ENCODE data around the gene ARF6.
"Not testable (repeated sequence)": the region's sequence is repeated elsewhere in the genome, so short reads cannot be mapped to it uniquely, and the experiment has no call there.

Gene ARF6

DNA sequence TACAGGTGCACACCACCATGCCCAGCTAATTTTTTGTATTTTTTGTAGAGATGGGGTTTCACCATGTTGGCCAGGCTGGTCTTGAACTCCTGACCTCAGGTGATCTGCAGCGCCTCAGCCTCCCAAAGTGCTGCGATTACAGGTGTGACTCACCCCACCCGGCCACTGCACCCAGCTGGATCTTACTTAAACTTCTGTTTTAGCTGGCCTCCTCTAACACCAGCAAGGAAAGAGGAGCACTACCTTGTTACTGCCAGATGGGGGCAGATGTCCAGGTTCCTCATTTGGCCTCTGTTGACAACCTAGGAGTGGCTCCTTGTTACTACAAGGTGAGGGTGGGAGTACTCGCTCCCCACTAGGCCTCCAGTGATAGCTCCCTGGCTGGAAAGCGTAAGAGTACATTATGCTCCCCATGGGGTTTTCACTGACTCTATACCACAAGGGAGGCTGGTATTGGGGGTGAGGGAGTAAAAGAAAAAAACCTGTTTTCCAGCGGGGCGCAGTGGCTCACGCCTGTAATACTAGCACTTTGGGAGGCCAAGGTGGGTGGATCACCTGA, 13.2 kb upstream of the ARF6 start:
- peak; percentile 65 for DNase-seq

DNA sequence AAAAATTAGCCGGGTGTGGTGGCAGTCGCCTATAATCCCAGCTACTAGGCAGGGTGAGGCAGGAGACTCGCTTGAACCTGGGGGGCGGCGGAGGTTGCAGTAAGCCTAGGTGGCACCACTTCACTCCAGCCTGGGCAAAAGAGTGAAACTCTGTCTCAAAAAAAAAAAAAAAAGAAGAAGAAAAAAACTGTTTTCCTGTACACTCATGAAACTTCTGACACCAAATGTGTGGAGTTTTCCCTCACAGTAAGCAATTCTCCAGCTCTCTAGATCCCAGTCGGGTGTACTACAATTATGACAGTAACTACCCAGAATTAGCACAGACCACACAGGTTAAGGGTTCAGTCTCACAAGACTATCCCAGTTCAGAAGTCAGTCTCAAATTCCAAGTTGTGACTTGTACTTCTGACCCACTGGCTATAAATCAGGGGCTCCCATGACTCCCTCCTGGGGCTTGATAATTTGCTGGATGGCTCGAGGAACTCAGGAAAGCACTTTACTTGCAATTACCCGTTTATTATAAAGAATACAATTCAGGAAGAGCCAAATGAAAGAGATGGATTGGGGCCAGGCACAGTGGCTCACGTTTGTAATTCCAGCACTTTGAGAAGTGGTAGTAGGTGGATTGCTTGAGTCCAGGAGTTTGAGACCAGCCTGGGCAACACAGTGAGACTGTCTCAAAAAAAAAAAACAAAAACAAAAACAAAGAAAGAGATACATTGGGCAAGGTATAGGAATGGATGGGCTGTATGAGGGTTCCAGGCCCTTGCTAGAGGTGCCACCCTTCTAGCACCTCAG, 12.4 kb upstream of the ARF6 start:
- DNase-seq: no peak

DNA sequence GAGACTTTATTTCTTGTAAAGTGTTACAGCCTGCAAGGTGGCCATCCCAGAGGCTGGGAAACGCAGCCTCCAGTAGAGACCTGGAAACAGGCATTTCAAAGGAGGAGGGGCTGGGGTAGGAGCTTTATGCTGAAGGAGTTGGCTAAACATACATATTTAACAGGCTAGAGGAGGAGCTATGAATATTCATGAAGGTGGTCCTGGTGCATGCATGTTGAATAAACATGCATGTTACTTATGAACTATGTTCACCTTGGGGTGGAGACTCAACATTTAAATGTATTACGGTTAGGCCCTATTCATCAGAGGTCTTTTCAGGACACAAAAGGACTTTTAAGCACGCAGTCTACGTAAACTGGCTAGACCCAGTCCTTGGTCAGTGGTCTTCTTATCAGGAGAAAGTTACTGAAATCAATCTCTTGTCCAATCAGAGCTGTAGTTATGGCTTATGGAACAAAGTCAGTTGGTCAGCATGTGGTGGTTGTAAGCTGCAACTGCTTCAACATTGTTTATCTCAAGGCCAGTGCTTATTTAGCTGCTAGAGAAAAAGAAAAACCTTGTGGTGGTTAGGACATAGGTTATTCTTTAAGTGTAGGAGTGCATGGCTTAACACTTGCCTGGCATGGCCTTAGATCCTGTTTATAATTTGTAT, 11.4 kb upstream of the ARF6 start:
- no peak for DNase-seq

DNA sequence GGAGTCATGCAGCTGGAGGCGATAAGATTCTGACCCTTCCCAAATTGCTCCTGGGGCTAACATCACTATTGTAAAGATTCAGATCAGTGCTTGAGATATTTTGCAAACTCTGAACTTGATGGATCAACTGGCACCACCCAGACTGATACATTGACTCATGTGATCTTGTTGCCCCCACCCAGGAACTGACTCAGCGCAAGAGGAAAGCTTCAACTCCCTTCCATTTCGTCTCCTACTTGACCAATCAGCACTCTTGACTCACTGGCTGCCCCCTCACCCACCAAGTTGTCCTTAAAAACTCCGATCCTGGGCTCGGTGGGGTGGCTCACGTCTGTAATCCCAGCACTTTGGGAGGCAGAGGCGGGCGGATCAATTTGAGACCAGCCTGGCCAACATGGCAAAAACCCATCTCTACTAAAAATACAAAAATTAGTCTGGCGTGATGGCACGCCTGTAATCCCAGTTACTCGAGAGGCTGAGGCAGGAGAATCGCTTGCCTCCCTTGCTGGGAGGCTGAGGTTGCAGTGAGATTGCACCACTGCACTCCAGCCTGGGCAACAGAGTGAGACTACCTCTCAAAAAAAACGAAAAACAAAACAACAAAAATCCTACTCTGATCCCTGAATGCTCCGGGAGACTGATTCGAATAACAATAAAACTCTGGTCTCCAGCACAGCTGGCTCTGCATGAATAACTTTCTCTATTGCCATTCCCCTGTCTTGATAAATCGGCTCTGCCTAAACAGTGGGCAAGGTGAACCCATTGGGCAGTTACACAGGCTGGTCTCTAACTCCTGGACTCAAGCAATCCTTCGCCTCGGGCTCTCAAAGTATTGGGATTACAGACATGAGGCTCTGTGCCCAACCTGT, 9.8 kb upstream of the ARF6 start:
- DNase-seq: no peak

DNA sequence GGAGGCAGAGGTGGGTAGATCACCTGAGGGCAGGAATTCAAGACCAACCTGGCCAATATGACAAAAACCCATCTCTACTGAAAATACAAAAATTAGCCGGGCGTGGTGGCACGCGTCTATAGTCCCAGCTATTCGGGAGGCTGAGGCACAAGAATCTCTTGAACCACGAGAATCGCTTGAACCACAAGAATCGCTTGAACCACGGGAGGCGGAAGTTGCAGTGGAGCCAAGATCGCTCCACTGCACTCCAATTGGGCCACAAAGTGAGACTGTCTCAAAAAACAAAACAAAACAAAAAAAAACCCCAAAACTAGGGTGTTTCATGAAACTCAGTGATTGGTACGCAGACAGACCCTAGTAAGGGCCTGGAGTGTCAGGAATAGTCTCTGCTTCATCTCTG, 6.4 kb upstream of the ARF6 start:
- peak; percentile 26 for DNase-seq

DNA sequence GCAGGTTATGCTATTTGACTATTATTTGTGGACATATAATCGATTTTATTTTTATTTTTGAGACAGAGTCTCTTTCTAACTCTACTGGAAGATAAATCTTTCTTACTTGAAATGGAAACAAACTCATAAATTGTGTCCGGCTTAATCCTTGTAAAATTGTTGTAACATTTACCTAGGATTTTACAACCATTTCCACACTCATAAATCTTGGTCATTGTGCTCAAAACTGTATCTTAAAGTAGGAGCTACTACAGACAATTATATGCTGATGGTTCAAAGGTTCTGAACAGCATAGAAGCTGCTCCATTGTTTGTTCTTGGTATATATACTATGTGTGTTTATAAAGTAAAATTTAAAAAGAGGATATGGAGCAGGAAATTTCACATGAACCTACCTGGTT, 4.6 kb upstream of the ARF6 start:
- DNase-seq: no peak

DNA sequence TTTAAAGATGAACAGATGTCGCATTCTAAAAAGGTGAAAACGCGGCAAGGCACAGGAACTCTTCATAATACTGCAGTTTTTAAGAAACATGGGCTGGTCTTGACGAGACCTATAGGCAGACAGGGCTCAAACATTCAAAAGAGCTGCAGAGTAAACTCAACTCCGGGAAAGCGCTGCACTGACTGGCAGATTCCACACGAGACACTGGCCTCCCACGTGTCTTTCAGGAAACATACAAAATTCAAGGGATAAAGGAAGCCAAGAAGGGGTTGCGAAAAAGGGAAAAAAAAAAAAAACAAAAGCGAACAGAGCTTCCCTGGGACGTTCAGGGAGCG, 614 bp upstream of the ARF6 start:
- peak; percentile 67 for DNase-seq

DNA sequence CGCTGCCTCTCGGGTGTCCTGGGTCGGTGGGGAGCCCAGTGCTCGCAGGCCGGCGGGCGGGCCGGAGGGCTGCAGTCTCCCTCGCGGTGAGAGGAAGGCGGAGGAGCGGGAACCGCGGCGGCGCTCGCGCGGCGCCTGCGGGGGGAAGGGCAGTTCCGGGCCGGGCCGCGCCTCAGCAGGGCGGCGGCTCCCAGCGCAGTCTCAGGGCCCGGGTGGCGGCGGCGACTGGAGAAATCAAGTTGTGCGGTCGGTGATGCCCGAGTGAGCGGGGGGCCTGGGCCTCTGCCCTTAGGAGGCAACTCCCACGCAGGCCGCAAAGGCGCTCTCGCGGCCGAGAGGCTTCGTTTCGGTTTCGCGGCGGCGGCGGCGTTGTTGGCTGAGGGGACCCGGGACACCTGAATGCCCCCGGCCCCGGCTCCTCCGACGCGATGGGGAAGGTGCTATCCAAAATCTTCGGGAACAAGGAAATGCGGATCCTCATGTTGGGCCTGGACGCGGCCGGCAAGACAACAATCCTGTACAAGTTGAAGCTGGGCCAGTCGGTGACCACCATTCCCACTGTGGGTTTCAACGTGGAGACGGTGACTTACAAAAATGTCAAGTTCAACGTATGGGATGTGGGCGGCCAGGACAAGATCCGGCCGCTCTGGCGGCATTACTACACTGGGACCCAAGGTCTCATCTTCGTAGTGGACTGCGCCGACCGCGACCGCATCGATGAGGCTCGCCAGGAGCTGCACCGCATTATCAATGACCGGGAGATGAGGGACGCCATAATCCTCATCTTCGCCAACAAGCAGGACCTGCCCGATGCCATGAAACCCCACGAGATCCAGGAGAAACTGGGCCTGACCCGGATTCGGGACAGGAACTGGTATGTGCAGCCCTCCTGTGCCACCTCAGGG, 679 bp downstream of the ARF6 start:
- peak; percentile 77 for DNase-seq

DNA sequence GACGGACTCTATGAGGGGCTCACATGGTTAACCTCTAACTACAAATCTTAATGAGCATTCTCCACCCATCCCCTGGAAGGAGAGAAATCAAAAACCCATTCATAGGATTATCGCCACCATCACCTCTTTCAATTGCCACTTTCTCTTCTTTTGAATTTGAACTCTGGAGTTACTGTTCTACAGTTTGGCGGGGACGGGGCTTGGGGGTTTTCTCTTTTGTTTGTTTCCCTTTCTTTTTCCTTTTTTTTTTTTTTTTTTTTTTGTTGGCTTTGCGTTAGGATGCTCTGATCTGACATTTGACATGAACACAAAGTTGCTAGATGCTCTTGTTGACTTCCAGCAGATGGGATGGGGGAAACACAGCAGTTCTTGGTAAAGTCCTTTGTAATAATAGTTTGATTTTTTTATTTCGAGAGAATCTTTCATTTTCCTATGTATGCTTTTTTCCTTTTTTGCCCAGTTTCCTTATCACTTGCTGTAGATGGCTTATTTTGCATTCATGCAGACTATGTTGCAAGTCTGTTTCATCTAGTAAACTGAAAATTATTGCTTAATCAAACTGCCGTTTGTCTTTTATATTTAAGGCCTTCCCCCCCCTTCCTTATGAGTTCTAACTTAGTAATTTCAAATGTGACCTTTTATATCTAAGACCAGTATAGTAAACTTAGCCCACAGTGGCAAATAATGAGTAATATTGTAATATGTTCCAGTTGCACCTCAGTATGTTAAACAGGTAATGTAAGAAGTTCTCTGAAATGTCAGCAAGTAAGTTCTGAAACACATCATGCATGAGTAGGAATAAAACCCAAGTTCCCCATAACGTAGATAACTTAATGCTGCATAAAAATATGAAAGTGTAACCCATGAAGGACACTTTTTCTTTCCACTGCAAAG, 1.6 kb downstream of the ARF6 start:
- not testable (repeated sequence) for DNase-seq

DNA sequence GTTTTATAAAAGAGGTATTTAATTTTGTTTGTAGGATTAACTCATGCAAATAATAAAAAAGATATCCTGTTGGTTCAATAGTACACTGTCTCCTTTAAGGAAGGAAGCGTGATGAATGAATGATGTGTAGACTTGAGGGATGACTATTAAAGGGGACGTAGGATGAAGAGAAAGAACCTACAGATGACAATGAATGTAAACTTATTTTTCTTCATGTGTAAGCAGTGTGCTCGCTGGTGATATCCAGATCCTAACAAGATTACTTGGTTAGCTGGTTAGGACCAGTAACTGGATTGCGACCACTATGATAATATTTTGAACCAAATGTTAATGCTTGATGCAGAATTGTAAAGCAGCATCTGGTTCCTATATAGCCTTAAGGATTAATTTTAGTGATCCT, 2.6 kb downstream of the ARF6 start:
- DNase-seq: no peak

DNA sequence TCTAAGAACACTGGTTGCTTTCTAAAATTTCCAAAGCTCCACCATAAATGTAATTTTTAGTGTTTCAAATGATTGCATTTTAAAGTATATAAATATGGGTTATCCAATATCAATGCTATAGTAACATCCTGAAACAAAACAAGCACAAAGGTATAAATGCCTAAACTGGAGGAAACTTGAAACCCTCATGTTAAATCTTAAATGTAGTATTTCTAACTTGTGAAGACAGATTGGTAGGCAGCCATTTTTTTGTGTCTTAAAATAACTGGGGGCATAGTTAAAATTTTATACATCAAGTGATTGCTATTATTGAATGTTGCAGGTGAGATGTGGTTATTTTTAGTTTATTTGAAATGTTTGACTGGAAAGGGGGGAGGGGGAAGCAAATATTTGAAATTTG, 3.4 kb downstream of the ARF6 start:
- not testable (repeated sequence) for DNase-seq

DNA sequence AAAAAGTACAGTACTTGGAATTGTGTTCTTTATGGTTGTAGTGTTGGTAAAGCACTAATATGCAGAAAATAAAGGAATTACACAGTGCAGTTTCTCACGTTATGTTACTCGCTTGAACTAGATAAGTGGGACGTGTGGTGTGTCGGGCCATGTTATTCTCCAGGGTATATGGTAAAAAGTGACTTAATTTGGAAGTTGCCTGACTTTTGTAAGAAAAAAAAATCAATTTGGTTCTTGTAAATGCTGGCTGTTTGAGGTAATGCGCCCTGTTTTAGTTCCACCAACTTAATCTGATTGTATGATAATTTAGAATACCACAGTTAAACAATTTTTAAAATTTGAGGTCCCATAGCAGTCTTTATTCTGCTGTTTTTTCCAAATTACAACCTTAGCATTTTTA, 4.1 kb downstream of the ARF6 start:
- no peak for DNase-seq

DNA sequence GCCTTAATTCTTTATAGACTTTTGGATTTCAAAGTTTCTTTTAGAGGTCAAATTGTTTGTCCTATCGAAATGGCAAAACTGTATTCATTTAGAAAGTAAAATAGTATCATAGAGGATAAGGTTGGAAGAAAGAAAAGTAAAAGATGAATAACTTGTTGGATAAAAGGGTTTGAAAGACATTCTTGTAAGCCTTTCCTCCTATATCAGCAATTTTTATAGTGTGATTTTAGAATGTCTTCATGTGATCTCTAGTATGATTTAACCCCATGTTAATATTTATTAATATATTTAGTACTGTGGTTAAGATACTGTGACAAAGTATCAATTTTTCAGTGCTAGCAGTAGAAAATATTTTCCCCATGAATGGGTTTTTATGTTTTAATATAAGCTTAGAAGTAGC, 4.5 kb downstream of the ARF6 start:
- no peak for DNase-seq

DNA sequence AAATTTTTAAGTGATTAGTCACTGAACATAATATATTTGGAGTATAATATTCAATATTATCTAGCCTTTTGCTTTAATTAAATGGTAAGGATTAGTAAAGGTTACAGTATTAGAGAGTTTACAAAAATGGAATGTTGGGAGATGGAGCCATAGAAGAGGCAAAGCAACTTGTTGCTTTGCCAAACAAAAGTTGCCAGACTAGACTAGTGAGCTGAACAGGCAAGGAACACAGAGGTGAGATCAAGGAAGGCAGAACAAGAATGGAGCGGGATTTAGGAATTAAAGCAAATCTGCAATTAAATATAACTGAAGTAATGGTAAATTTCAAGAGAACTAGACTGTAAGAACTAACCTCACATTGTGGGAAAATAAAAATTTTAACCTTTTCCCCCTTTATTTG, 5.1 kb downstream of the ARF6 start:
- DNase-seq: no peak

DNA sequence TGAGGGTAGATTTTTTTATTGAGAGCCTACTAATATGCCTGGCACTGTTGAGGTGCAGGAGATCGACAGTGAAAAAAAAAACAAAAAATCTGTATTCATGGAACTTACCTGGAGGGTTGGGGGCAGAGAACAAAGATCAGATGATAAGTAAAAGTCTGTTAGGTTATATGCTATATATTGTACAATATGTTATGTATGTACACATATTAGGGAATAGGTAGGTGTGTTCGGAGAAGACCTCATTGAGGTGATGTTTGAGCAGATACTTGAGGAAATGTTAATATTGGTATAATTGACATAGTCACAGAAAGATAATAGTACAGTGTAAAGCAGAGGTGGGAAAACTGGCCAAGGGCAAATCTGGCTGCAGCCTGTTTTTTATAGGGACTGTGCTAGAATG, 5.6 kb downstream of the ARF6 start:
- DNase-seq: no peak

DNA sequence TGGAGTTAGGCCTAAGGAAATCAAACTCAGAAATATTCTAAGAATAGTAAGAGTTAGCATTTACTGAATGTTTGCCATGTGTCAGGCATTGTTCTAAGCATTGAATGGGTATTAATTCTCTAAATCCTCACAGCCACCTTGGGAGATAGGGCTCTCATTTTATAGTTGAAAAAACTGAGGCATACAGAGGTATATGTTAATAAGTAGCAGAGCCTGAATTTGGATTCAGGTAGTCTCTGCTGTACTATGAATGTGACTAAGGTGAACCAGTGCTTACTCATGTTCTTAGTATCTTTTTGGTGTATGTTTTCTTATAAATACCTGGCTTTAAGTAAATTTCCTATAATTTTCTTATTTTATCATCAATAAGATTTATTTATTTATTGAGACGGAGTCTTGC, 8.1 kb downstream of the ARF6 start:
- no peak for DNase-seq

DNA sequence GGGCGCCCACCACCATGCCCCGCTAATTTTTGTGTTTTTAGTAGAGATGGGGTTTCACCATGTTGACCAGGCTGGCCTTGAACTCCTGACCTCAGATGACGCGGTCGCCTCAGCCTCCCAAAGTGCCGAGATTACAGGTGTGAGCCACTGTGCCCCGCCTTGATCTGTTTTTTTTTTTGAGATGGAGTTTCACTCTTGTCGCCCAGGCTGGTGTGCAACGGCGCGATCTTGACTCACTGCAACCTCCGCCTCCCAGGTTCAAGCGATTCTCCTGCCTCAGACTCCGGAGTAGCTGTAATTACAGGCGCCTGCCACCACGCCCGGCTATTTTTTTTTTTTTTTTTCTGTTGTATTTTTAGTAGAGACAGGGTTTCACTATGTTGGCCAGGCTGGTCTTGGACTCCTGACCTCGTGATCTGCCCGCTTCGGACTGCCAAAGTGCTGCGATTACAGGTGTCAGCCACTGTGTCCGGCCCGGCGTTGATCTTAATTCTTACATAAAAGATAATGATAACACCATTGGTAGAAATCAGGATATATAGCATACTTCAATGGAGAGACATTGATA, 9.9 kb downstream of the ARF6 start:
- not testable (repeated sequence) for DNase-seq

DNA sequence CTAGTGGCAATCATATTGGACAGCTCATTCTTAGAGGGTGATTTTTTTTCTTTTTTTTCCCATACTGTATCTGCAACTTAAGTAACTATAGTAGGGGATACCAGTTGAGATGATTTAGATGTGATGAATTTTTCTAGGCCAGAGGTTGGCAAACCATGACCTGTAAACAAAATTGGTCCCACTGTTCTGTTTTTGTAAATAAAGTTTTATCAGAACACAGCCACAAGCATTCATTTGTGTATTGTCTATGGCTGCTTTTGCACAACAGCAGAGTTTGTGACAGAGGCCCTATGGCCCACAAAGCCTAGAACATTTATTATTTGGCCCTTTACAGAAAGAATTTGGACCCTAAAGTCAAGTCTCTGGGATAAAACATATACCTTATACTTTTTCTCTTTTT, 11.4 kb downstream of the ARF6 start:
- no peak for DNase-seq

DNA sequence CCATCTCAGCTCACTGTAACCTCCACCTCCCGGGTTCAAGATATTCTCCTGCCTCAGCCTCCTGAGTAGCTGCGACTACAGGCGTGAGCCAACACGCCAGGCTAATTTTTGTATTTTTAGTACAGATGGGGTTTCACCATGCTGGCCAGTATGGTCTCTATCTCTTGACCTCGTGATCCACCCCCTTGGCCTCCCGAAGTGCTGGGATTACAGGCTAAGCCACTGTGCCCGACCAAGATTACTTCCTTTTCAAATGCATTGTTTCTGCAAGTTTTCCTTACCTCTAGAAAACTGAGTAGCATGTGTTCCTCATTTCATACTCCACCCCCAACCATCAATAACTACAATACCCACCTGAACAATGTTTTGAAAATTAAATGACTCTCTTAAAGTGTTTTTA, 13.1 kb downstream of the ARF6 start:
- DNase-seq: no peak

DNA sequence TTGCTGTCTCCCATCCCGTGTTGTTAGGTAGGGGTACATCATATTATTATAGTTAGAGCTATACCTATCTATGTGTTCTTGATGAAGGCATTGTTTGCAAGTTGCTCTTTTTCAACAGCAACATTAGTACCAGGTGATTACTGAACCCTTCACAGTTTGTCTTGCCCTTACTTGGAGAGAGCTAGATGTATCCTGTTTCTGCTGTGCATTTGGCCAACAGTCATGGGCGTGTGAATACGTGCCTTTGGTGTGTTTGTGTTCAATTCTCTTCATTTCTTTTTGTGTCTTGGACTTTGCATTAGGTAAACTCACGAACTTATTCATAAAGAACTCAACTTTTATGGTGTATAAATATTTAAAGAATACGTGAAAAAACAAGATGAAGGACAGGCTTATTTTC, 14.3 kb downstream of the ARF6 start:
- no peak for DNase-seq

DNA sequence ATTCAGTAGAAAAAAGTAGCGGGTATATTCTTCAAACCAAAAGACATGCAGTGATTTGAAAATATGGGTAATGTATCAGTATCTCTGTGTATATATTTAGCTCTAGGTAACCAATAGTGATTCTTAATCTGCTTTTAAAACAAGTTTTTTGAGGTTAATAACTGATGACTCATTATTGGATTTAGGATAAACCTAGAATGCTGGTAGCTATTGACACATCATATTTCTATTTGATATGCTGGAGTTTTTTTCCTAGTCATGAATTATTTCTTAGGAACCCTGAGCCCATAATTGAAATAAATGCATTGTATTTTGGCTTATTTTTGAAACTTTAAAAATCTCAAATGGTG, 15.5 kb downstream of the ARF6 start:
- DNase-seq: no peak

Data from central memory CD4-positive, alpha-beta T cell (primary cell).